GM23248 (cell line): ENCODE results near the gene SPOCK2. TPM values are rescaled to one million over a fixed set of nuclear protein-coding genes. Genes with fewer than 3 reads are reported as not detected.
"Not testable (repeated sequence)": the region's sequence is repeated elsewhere in the genome, so short reads cannot be mapped to it uniquely, and the experiment has no call there.

Source experiments
- DNase-seq: peaks from one replicate; pipeline ENCODE4 v3.0.0-alpha.2; 2015
- H2AFZ ChIP-seq: fragments of 200-600 bp; sonication (generic); 2 replicates; pipeline ENCODE4 v1.6.1; 2016; ENCODE audit warnings: antibody characterized with exemption
- H3F3A ChIP-seq: fragments of 200-600 bp; sonication (generic); 2 replicates; pipeline ENCODE4 v1.6.1; 2016; ENCODE audit warnings: mild to moderate bottlenecking, antibody characterized with exemption, mixed run types; ENCODE audit not compliant: insufficient read depth
- H3K27ac ChIP-seq: fragments of 200-600 bp; sonication (generic); 2 replicates; pipeline ENCODE4 v1.5.1; 2016; ENCODE audit warnings: mild to moderate bottlenecking
- H3K27me3 ChIP-seq: fragments of 200-600 bp; sonication (generic); replicated peaks from 2 replicates; pipeline ENCODE4 v1.6.1; 2016; ENCODE audit warnings: mild to moderate bottlenecking; ENCODE audit not compliant: insufficient read depth
- H3K36me3 ChIP-seq: fragments of 200-600 bp; sonication (generic); 2 replicates; pipeline ENCODE4 v1.6.1; 2016; ENCODE audit warnings: low read depth, mild to moderate bottlenecking
- H3K4me1 ChIP-seq: fragments of 200-600 bp; sonication (generic); 2 replicates; pipeline ENCODE4 v1.6.1; 2016; ENCODE audit warnings: mild to moderate bottlenecking; ENCODE audit not compliant: insufficient read depth
- H3K4me2 ChIP-seq: fragments of 200-600 bp; sonication (generic); one replicate; pipeline ENCODE4 v1.6.1; 2016; ENCODE audit warnings: mild to moderate bottlenecking; ENCODE audit not compliant: unreplicated experiment
- H3K4me3 ChIP-seq: fragments of 200-600 bp; sonication (generic); 2 replicates; pipeline ENCODE4 v1.5.1; 2016; ENCODE audit warnings: mild to moderate bottlenecking
- H3K79me2 ChIP-seq: fragments of 200-600 bp; sonication (generic); 2 replicates; pipeline ENCODE4 v1.6.1; 2016; ENCODE audit warnings: mild to moderate bottlenecking; ENCODE audit not compliant: insufficient read depth
- H3K9ac ChIP-seq: fragments of 200-600 bp; sonication (generic); 2 replicates; pipeline ENCODE4 v1.6.1; 2016; ENCODE audit warnings: mild to moderate bottlenecking
- H3K9me2 ChIP-seq: fragments of 200-600 bp; sonication (generic); 2 replicates; pipeline ENCODE4 v1.6.1; 2016; ENCODE audit warnings: mixed run types, mild to moderate bottlenecking, moderate library complexity; ENCODE audit not compliant: insufficient read depth
- H3K9me3 ChIP-seq: fragments of 200-600 bp; sonication (generic); one replicate; pipeline ENCODE4 v1.6.1; 2017; ENCODE audit warnings: low read depth
- H4K20me1 ChIP-seq: fragments of 200-600 bp; sonication (generic); 2 replicates; pipeline ENCODE4 v1.6.0; 2016; ENCODE audit not compliant: insufficient read depth
- EZH2 ChIP-seq: fragments of 200-600 bp; sonication (generic); IDR thresholded peaks from 2 replicates; pipeline ENCODE4 v1.6.1; 2018; ENCODE audit warnings: antibody characterized with exemption, mild to moderate bottlenecking; ENCODE audit not compliant: insufficient read depth, poor library complexity, severe bottlenecking
- EZH2phosphoT487 ChIP-seq: fragments of 200-600 bp; sonication (generic); IDR thresholded peaks from 2 replicates; pipeline ENCODE4 v1.6.1; 2018; ENCODE audit warnings: antibody characterized with exemption, moderate library complexity, mild to moderate bottlenecking, low read depth; ENCODE audit not compliant: insufficient read depth
- WGBS, 2 experiments: methylation state at CpG; one replicate each; pipeline ENCODE4 v1.1.6; 2015 to 2017; ENCODE audit warnings: low lambda C conversion rate in 2 of 2, low coverage in 1 of 2; ENCODE audit errors: missing lambda C conversion rate in 2 of 2; 5-methylcytosine and 5-hydroxymethylcytosine counted together
- in situ Hi-C: fragments of 300-500 bp; cut with MboI; formaldehyde crosslinking; loops from 2 replicates; pipeline ENCODE4 v1.15.0; 2020
- polyA plus RNA-seq: library from polyadenylated mRNA; unstranded; fragments of >200 nt; fragmentation: Nextera tagmentation; extraction: Ambion mirVana; gene quantifications from 2 replicates; pipeline ENCODE4 v1.2.1, GENCODE V29; 2016
- total RNA-seq: library from RNA; depleted of rRNA; stranded (reverse); fragments of >200 nt; shearing (Covaris generic); gene quantifications from 2 replicates; pipeline ENCODE4 v1.2.3, GENCODE V29; 2014

SPOCK2 gene
- total and polyA plus RNA-seq, 2 experiments from 2014 or later = 0.04 TPM; not detected in 1

- in situ Hi-C loops = no loop called here
- Histone ChIP-seq H3K79me2 (no peaks in the 10 kb centered on the region), H3K4me3 (no peak overlapping the region), H4K20me1 (no peaks in the 10 kb centered on the region), H3K9me3 (no peaks in the 10 kb centered on the region), H3K4me1 (peaks cover 15% of the 10 kb centered on the region), H2AFZ (no peak overlapping the region), H3K9ac (no peak overlapping the region), H3F3A (no peaks in the 10 kb centered on the region), H3K36me3 (no peaks in the 10 kb centered on the region), H3K4me2 (no peak overlapping the region), H3K9me2 (no peaks in the 10 kb centered on the region), H3K27ac (no peak overlapping the region), H3K27me3 (peaks cover 3% of the 10 kb centered on the region; the same call in 1 of the 2 replicates)
- TF ChIP-seq EZH2 (no peak), EZH2phosphoT487 (no peak)
- DNase-seq = no peak
- WGBS, 2 experiments = 72 to 79% methylated on average over 13 of the region's 13 CpGs
Observed at GRCh38 chr10:72035252-72035887, 53.0 kb downstream of the SPOCK2 start.

DNA sequence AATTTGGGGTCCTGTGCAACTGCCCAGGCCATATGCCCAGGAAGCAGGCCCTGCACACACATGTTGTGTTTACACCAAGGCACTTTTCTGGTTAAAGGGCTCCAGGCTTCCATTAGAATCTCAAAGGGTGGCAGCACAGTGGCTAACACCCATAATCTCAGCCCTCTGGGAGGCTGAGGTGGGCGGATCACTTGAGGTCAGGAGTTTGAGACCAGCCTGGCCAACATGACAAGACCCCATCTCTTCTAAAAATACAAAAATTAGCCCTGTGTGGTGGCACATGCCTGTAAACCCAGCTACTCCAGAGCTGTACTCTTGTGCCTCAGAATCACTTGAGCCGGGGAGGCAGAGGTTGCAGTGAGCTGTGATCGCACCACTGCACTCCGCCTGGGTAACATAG, 53.6 kb downstream of the SPOCK2 start:
- Histone ChIP-seq H3K4me1 (peaks cover 15% of the 10 kb centered on the region), H3K27me3 (peaks cover 9% of the 10 kb centered on the region; the same call in 1 of the 2 replicates), H3K4me2 (no peak overlapping the region), H3K4me3 (no peak overlapping the region), H3K9ac (no peak overlapping the region), H4K20me1 (no peaks in the 10 kb centered on the region), H3K9me3 (no peaks in the 10 kb centered on the region), H2AFZ (no peak overlapping the region), H3K27ac (no peak overlapping the region), H3K9me2 (no peaks in the 10 kb centered on the region), H3F3A (no peaks in the 10 kb centered on the region), H3K36me3 (no peaks in the 10 kb centered on the region), H3K79me2 (no peaks in the 10 kb centered on the region)
- in situ Hi-C loops = no loop called here
- 95 to 100% methylated on average over 4 of the region's 4 CpGs for WGBS, 2 experiments
- no peak for DNase-seq
- TF ChIP-seq EZH2 (no peak), EZH2phosphoT487 (no peak)

DNA sequence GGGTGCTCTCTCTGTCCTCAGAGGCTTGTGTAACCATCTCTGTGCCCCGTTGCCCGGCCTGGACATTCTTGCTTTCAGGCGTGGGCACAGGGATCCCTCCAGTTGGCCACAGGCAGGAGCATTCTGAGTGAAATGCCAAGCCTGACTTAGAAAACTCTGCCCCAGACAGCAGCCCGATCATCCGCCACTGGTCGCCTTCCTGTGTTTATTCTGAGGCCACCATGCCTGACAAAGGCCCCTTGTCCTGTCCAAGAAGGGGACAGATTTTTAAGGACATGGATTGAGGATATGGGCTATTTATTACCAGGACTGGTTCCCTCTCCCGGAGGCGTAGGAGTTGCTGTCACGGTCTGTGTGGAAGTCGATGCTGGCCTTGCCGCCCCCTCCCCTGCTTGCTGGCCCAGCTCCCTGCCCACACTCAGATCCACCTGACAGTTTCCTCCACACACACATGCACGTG, 54.3 kb downstream of the SPOCK2 start:
- Histone ChIP-seq H4K20me1 (no peaks in the 10 kb centered on the region), H3F3A (no peaks in the 10 kb centered on the region), H3K4me1 (peaks cover 10% of the 10 kb centered on the region), H3K9me3 (no peaks in the 10 kb centered on the region), H3K4me2 (no peak overlapping the region), H3K27me3 (peaks cover 9% of the 10 kb centered on the region; the same call in 1 of the 2 replicates), H3K27ac (no peak overlapping the region), H3K4me3 (no peak overlapping the region), H3K36me3 (no peaks in the 10 kb centered on the region), H3K79me2 (no peaks in the 10 kb centered on the region), H3K9ac (no peak overlapping the region), H2AFZ (no peak overlapping the region), H3K9me2 (no peaks in the 10 kb centered on the region)
- DNase-seq = no peak
- TF ChIP-seq EZH2 (no peak), EZH2phosphoT487 (no peak)
- in situ Hi-C loops = no loop called here
- WGBS, 2 experiments = 83 to 87% methylated on average over 12 of the region's 12 CpGs

- H3K27ac ChIP-seq, H3K4me3 ChIP-seq, in situ Hi-C loops, H3K4me1 ChIP-seq, H3K9me2 ChIP-seq, H3K27me3 ChIP-seq, DNase-seq, H4K20me1 ChIP-seq, H3K9ac ChIP-seq, H3K4me2 ChIP-seq, H3K36me3 ChIP-seq, H2AFZ ChIP-seq, H3K79me2 ChIP-seq, H3F3A ChIP-seq, H3K9me3 ChIP-seq: not testable (repeated sequence)
- WGBS, 2 experiments = 74% methylated on average over 11 of the region's 11 CpGs
Observed at GRCh38 chr10:72032409-72033162, 55.8 kb downstream of the SPOCK2 start.
